Activated CD4-positive, CD25-positive, alpha-beta regulatory T cell treated with anti-CD3 and anti-CD28 coated beads, Interleukin-2, amount 50 U/mL, for 72 hours (primary cell): Measurements from ENCODE around the gene C6orf120.
A peak's percentile ranks its signal among the peaks of the same experiment; 100 is the strongest.

Experiments used
- DNase-seq: peaks from one replicate; pipeline ENCODE4 v3.0.0; 2021

Gene C6orf120

GRCh38 chr6:169701954-169702839 lies at the start of gene C6orf120, which contains the start of gene WDR27:
TSS of gene C6orf120 (plus strand) at chr6:169702126. CDS start at chr6:169702460, 334 bp downstream.
TSS of gene WDR27 (minus strand) at chr6:169702029. CDS start at chr6:169689005, 13,024 bp downstream.
- DNase-seq = peak; percentile 98

- no peak for DNase-seq
Observed at GRCh38 chr6:169652896-169653295, 49.0 kb upstream of the C6orf120 start.

- no peak for DNase-seq
Observed at GRCh38 chr6:169653691-169654090, 48.2 kb upstream of the C6orf120 start.

- peak; percentile 56 for DNase-seq
Observed at GRCh38 chr6:169654598-169655391, 47.1 kb upstream of the C6orf120 start.

GRCh38 chr6:169656546-169657283 lies 45.2 kb upstream of the C6orf120 start:
- DNase-seq = no peak

- no peak for DNase-seq
Observed at GRCh38 chr6:169657284-169657610, 44.7 kb upstream of the C6orf120 start.

- no peak for DNase-seq
Observed at GRCh38 chr6:169659820-169660610, 41.9 kb upstream of the C6orf120 start.

- DNase-seq = no peak
Observed at GRCh38 chr6:169660751-169661390, 41.1 kb upstream of the C6orf120 start.

- DNase-seq = no peak
Observed at GRCh38 chr6:169661391-169661756, 40.6 kb upstream of the C6orf120 start.

- no peak for DNase-seq
Observed at GRCh38 chr6:169663468-169663867, 38.5 kb upstream of the C6orf120 start.

- no peak for DNase-seq
Observed at GRCh38 chr6:169664227-169664626, 37.7 kb upstream of the C6orf120 start.

- no peak for DNase-seq
Observed at GRCh38 chr6:169665289-169665688, 36.6 kb upstream of the C6orf120 start.

GRCh38 chr6:169666441-169666840 lies 35.5 kb upstream of the C6orf120 start:
- DNase-seq = no peak

GRCh38 chr6:169667716-169668115 lies 34.2 kb upstream of the C6orf120 start:
- DNase-seq = no peak

- DNase-seq = no peak
Observed at GRCh38 chr6:169668203-169668847, 33.6 kb upstream of the C6orf120 start.

GRCh38 chr6:169669147-169669546 lies 32.8 kb upstream of the C6orf120 start:
- no peak for DNase-seq

GRCh38 chr6:169669889-169670288 lies 32.0 kb upstream of the C6orf120 start:
- no peak for DNase-seq

GRCh38 chr6:169671563-169671962 lies 30.4 kb upstream of the C6orf120 start:
- DNase-seq = no peak

GRCh38 chr6:169675011-169675410 lies 26.9 kb upstream of the C6orf120 start:
- no peak for DNase-seq

GRCh38 chr6:169677096-169677495 lies 24.8 kb upstream of the C6orf120 start:
- no peak for DNase-seq

GRCh38 chr6:169678342-169678741 lies 23.6 kb upstream of the C6orf120 start:
- no peak for DNase-seq
